Measurements from ENCODE around the gene RETNLB.
A peak's percentile ranks its signal among the peaks of the same experiment; 100 is the strongest.

Gene RETNLB, protein sequence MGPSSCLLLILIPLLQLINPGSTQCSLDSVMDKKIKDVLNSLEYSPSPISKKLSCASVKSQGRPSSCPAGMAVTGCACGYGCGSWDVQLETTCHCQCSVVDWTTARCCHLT

DNA sequence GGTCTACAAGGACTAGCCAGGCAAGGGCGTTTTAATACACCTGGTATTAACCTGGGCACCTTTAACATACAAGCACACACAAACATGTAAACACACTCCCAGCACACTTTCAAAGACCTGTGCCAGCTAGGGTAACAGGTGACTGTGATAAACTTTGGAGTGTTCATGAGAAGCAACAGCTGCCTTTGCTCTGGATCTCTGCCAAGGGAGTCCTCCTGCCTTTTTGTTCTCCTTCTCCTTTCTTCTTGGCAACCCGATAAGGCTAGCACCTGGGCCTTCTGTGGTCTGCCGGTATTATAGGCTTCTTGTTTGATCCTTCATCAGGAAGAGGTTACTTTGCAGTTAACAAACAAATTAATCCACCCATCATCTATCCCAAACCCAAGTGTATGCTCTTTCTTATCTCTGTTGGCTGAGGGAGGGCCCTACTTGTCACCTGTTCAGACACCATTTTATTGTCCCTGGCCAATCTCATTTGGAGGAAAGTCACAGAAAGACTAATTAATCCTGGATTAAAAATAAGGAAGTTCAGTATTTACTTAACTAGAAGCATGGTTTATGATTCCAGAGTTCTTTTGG lies at the start of gene RETNLB:
RETNLB (minus strand) TSS at position 7 of the 579 bp plus-strand sequence. CDS start 225 bp downstream, outside the sequence.
- ATAC-seq, result no peak

DNA sequence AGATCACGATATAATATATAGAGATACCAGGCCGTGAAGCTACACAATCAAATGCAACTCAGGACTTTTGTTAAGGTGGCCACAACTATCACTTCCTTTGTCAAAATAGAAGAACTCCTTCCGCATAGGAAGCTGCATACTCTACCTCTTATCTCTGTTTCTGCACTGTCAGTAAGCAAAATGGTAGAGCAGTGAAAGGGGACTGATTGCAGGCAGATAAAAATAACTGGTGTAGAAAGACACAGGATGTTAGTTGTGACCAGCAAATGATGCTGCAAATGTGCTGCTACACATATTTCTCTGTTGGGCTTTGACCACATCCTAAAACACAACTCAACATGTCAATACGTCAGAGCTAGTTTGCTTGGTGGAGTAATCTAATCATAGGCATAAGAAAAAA lies 49.1 kb upstream of the RETNLB start:
- ATAC-seq, result peak; percentile 79 to 90

DNA sequence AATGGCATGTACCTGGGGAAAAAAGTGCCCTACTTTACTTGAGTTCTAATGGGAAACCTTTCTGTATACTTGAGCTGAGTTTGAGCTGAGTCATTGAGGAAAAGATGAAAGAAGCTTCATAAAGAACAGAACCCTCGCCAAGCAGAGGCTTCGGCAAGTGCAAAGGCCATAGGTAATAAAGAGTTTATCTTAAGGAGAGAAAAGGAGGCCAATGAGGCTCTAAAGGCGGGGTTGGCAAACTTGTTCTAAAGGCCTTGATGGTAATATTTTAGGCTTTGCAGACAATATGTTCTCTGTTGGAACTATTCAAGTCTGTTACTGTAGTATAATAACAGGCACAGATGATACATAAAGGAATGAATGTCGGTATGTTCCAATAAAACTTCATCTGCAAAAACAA lies 47.8 kb upstream of the RETNLB start:
- ATAC-seq, result no peak

DNA sequence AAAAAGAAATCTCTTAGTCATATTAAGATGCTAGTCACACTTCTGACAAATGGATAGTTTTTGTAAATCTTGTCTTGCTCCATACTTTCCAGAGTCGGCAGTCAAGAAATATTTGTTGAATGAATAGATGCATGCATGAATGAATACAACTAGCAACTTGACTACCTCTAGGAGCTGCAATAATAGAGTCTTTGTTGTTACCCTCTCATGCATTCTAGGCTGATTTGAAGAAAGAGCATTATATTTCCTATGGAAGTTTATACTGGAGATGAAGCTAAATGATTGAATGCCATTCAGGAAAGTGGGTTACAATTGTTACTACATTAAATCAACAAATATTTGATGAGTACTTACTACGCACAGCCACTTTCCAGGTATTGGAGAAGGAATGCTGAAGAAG lies 47.2 kb upstream of the RETNLB start:
- no peak for ATAC-seq

DNA sequence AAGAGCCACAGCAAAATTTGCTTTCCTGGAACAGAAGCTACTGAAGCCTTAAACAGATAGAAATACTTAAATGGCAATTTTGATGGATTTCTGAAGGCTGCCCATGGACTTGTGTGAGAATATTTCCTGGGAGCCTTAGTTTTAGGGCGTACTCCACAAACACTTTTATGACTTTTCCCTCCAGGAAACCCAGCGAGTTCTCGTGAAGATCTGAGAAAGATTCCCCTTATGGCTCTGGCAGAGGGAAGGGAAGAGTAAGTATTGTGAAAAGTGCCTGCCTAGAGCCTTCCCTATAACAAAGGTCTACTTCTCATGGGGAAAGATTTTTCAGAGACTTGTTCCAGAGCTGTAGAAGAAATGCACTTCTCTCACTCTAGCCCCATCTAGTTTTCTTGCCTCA lies 34.3 kb upstream of the RETNLB start:
- no peak for ATAC-seq

DNA sequence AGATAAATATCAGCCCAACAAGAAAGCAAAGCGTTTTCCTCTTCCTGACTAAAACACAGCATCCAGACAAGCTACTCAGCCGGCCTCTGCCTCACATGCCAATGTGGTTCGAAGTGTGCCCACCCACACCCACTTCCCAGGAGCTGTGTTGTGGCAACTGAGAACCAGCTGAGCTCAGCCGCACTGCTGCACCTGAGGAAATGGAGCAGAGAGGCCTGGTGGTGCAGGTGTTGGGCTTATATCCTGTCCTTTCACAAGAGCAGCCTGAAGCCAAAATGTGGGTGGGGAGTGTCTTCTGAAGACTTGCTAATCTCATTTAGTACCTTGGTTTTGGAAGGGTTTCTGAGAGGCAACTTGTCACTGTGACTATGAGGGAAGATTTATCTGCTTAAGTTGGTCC lies 23.0 kb upstream of the RETNLB start:
- no peak for ATAC-seq

DNA sequence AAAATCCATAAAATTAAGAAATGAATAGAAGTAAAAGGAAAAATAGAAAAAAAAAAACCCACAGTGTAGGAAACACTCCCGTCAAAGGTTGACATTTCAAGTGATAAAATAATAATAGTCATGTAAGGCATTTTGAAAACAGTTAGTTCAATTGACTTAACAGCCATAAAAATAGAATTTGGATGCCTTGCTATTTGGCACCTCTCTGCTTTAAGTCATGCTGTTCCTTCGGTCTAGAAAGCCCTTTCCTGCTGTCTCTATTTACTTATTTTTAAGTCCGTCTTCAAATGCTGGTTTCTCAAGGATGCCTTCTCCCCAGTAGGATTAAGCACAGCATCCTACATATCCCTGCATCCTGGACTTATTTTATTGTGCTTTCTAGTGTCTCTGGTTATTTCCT lies 22.3 kb upstream of the RETNLB start:
- no peak for ATAC-seq

DNA sequence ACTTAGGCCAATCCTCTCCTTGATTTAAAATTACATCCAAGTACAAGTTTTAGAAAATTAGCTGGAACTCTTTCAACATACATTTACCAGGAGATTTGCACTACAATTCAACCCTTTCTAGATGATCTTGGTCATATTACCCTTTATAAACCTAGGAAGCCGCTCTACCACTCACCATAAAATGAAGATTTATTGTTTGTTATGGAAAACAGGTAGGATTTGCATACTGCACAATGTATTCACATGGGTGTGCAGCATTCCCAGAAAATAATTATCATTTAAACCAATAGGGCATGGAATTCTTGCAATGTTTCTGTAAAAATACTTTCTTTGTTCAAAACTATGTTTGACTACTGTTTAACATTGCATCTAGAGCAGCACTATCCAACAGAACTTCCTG lies 18.4 kb upstream of the RETNLB start:
- ATAC-seq, result no peak

DNA sequence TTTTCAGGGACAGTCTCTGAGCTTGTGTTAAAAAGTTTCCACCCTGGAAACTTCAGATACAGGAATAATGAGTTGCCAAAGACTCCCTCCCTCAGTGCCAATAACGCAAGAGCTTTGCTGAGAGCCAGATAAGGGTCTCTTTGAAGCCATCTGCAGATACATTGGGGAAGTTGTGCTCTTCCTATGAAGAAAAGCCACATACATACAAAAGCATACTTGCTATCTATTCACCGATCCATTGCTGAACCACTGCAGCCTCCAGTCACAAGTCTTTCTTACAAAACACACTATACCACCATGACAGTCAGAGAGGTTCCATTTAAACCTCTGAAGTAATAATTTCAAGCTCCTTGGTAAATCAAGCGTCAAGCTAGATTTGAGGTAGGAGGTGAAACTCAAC lies 10.0 kb upstream of the RETNLB start:
- no peak for ATAC-seq

DNA sequence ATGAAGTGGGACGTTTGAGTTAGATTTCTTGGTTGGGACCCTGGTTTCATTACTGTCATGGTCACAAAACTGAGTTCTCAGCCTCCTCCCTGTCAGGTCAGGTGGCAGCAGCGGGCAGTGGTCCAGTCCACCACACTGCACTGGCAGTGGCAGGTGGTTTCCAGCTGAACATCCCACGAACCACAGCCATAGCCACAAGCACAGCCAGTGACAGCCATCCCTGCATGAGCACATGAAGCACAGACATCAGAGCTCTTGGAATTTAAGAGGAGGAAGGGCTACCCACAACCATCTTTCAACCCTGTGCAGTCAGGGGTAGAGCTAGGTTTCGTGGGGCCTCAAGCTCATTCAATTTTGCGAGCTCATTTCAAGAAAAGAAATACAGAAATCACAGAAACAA lies 1.5 kb downstream of the RETNLB start:
- ATAC-seq, result no peak

DNA sequence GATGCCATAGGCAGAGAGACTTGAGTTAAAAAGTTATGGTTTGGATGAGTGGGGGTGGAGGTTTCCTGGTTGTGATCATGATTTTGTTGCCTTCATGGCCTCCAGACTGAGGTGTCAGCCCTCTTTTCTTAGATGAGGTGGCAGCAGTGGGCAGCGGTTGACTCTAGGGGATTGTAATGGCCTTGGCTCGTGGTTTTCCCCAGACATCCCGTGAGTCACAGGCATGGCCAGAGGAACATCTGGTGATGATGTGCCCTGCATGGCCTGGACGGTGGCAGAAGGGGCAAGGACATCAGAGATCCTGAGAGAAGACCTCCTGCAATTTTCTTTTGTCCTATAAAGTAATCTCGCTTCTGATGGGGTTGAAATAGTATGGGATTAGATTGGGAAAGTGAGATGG lies 12.4 kb downstream of the RETNLB start:
- no peak for ATAC-seq

DNA sequence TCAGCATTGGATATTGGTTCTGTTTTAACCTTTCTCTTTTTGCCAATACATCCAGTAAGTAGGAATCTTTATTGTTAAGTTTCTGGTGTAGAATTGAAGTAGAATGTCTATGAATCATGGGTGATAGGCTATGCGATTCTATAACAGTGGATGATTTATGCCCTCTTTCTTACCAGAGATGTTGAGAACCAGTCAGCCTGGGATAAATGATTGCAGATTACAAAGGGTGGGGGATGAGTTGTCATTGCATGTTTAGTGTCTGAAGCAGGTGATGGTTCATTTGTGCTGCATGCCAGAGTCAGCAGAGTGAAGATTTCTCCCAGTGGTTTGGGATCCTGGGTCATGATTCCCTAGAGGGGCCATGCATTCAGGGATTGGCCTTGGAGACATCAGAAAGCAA lies 14.3 kb downstream of the RETNLB start:
- no peak for ATAC-seq

DNA sequence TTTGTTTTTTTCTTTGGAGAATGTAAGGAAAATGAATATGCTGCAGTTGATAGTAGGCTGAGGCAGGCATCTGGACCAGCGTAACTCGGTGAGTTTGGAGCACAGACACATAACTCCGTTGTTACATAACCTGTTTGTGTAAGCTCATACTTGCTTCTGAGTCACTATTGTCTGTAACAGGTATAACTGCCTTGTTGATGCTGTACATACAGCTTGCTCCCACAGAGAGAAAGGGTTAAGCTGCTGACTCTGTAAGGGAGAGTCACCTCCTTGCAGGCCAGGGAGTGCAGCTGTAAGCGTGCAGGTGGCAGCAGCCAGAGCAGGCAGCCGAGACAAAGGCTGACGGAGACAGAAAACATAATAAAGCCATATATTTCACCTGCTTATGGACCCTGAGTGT lies 20.4 kb downstream of the RETNLB start:
- ATAC-seq, result no peak

DNA sequence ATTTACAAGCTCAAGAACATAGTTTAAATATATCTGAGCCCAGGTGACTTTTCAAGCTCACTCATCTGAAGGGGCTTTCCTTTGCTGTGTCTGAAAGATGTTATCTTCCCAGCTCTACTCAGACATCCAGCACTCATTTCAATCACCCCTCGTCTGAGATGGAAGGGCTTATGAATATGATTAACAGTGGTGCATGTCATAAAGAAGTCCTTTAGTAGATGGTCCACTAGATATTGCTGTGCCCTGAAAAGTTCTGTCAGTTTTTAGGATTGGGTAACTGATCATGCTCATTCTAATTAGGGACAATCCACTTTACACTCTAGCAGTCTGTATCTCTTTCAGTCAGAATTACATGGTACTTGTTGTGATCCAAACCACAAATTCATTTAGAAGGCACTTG lies 28.3 kb downstream of the RETNLB start:
- peak; percentile 60 to 76 for ATAC-seq

DNA sequence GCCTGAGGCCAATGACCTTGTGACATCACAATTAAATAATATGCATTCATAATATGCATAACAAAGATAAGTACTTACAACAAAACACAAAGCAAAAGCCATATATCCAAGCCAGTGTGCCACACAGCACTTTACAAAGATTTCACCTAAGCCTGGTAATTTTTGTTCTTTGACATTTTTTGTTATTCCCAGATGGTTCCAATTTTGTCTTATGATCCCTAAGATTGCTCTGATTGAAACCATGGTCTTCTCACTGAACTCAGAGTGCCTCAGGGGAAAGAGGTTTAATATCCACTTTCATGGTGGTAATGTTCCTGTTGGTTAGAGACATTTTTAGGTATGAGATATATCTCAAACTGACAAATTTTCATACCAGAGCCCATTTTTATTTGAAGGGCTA lies 29.1 kb downstream of the RETNLB start:
- ATAC-seq, result no peak

DNA sequence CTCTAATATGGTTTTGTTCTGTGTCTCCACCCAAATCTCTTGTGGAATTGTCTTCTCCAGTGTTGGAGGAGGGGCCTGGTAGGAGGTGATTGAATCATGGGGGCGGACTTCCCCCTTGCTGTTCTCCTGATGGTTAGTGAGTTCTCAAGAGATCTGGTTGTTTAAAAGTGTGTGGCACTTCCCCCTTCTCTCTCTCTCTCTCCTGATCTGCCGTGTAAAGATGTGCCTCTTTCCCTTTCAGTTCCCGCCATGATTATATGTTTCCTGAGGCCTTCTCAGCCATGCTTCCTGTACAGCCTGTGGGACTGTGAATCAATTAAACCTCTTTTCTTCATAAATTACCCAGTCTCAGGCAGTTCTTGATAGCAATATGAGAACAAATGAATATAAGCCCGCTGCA lies 33.1 kb downstream of the RETNLB start:
- ATAC-seq, result no peak

DNA sequence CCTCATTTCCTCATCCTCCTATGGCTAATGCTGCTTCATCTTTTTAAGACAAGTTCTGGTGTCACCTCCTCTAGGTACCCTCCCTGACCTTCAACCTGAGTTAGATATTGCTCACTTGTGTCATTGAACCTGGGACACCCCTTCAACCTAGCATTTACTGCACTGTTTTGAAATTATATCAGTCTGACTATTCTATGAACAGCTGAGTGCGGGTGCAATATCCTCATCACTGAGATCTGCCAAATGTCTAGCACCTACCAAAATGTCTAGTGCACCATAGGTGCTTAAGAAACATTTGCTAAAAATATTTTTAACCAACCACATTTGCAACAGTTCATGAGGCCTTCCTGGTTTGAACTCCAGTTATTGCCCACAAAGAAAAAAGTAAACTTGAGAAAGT lies 34.5 kb downstream of the RETNLB start:
- ATAC-seq, result no peak

DNA sequence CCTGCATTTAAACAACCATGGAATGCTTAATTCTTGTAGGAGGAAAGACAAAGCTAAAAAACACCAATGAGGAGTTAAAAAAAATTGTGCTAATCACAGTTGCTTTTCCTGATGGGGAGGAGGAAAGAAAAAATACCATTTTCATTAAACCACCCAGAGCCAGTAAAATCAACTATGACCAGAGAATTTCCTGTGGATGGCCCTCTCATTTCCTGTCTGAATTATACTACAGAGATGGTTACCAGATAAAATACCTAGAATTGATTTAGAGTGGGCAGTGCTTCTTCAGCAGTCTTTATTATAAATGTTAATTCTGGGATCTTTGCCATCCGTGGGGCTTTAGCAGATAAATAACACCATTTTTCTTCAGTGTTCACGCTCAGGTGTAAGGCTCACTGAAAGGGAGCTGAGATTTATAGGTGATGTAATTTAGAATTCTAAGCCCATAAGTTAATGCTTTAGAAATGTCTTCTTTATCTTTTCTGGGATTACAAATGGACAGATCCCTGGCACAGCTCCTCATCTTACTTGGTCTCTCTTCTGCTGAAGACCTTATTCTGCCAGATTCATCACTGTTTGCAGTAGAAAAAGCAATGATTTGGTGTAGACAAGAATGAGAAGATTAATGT lies 37.9 kb downstream of the RETNLB start:
- ATAC-seq, result no peak

DNA sequence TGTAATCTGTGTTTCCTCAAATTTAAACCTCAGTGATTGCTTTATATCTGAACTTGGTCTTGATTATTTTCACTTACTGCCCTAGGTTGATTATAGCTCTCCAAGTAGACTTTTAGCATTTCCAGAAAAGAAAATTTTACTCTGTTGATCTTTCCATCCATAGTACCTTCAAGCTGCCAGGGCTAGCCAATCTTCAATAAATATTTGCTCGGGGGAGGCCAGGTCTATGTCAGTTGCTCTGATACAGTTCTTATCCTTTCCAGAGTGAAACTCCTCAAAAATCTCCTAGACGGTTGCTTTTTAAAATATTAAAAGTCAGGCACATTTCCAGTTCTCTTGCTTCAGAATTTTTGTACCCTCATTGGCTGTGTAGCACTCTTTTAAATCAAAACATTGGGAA lies 38.8 kb downstream of the RETNLB start:
- no peak for ATAC-seq

DNA sequence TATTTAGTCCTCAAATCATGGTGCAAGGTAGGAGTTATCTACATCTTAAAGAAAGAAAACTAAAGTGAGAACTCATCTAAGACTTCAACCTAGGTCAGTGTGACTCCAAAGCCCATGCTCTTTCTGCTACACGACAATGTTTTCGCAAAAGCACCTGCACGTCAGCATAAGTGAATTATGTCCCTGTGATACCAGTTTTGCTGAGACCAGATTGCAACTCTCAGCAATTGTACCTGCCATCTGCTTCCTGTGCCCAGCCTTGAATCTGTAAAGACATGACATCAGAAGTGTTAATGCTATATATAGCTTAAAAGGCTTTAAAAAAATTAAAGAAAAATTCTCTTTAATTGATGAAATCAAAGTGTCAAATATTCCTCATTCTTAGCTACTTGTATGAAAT lies 43.4 kb downstream of the RETNLB start:
- no peak for ATAC-seq

DNA sequence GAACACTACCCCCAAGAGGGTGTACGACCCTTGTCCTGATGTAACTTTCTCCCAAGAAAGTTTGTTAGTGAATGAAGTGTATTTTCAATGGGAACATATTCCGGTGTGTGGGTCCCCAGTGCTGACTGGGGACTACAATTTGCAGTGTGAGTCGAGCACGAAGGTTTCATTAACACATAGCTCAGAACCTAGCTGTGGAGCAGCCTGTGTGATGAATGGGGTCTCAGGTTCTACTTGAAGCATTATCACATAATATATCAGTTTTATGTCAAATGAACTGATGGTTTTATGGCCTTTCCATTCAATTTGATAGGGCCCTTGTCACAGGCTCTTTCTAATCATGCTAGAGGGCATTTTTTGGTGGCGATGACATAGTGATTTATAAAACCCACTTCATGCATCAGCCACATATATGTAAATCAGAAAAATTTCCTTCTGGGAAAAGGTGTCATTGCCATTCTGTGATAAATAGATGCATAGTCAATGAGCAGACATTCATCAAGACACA lies 44.1 kb downstream of the RETNLB start:
- no peak for ATAC-seq
